ENCODE data around the gene SH2D5. TPM values are rescaled to one million over a fixed set of nuclear protein-coding genes. Genes with fewer than 3 reads are reported as not detected.

The SH2D5 gene
- total and polyA plus RNA-seq, 2 donors (not counting 3 experiments of a cell fraction or from before 2014, with no cell fraction given): 0.23 to 1.0 TPM

- CTCF ChIA-PET: interaction anchor here (2.9 kb wide), 1 partner anchor 504 kb away, joined by 22 read pairs; no protein-coding TSS in a partner anchor
- FAIRE-seq: no peak
- no peak overlapping the region for H3K4me3 ChIP-seq (replicated peaks in 1 of 3; ENCODE audit: insufficient read depth in 1 of 3, low read depth in 1 of 3, low read length in 3 of 3)
- DNase-seq (ENCODE audit: low read depth, low spot score): no peak
- dilution Hi-C loops (cut with MboI; ENCODE audit: extremely low pct_ligation_motif_present, low sequenced_read_pairs) (no loop called here), intact Hi-C loops (cut with micrococcal nuclease) (loop anchor here (10.0 kb wide), 1 partner anchor 383 kb away; no protein-coding TSS in a partner anchor)
- TF ChIP-seq MYC (IDR thresholded peaks at IDR 0.05; ENCODE audit: low read depth, low read length): no peak
- TF ChIP-seq POLR2A (IDR thresholded peaks at IDR 0.05; ENCODE audit: low read depth, low read length): no peak
- no peak for TF ChIP-seq EZH2 (IDR thresholded peaks at IDR 0.05; ENCODE audit: borderline replicate concordance, low read depth, low read length, severe bottlenecking)
- TF ChIP-seq GATA2 (IDR thresholded peaks at IDR 0.05; ENCODE audit: insufficient read depth, insufficient read length, low read depth, low read length): no peak
- TF ChIP-seq CTCF (IDR thresholded peaks at IDR 0.05; ENCODE audit: extremely low read depth in 1 of 2, insufficient read depth in 1 of 2, low read depth in 1 of 2, low read length in 2 of 2): no peak
- TF ChIP-seq JUN (IDR thresholded peaks at IDR 0.05; ENCODE audit: borderline replicate concordance, insufficient read depth, insufficient read length, low read depth): no peak
- no peak for TF ChIP-seq MAX (IDR thresholded peaks at IDR 0.05; ENCODE audit: insufficient read depth, insufficient read length)
- no peak for TF ChIP-seq FOS (IDR thresholded peaks at IDR 0.05; ENCODE audit: borderline replicate concordance, insufficient read depth, low read length)
- TF ChIP-seq POLR2AphosphoS5 (IDR thresholded peaks at IDR 0.05; ENCODE audit: insufficient read depth, low read depth, low read length): no peak
- H3K36me3 ChIP-seq (ENCODE audit: control insufficient read depth in 2 of 2, extremely low read depth in 1 of 2, insufficient read depth in 2 of 2, low read length in 2 of 2): no peaks in the 10 kb centered on the region
- H3K9ac ChIP-seq (replicated peaks; ENCODE audit: extremely low read depth, insufficient read depth, low read length): no peak overlapping the region
- no peaks in the 10 kb centered on the region for H4K20me1 ChIP-seq (replicated peaks; ENCODE audit: control insufficient read depth, extremely low read depth, insufficient read depth, low read length)
- no peak overlapping the region for H3K4me2 ChIP-seq (ENCODE audit: insufficient read depth, low read length)
- H3K4me1 ChIP-seq (ENCODE audit: control insufficient read depth, extremely low read depth, insufficient read depth, low read length): peaks cover under 1% of the 10 kb centered on the region
- no TSS peak for BruUV-seq (replicated peaks)
- H3K9me1 ChIP-seq (replicated peaks; ENCODE audit: control insufficient read depth, extremely low read depth, insufficient read depth, low read length): no peaks in the 10 kb centered on the region
- POLR2A ChIA-PET: no interaction called here
- H3K9me3 ChIP-seq (replicated peaks; ENCODE audit: control insufficient read depth, insufficient read depth, low read length): no peaks in the 10 kb centered on the region
- no peaks in the 10 kb centered on the region for H3K27me3 ChIP-seq (ENCODE audit: control insufficient read depth in 2 of 2, insufficient read depth in 2 of 2, low read length in 2 of 2)
- no peak overlapping the region for H2AFZ ChIP-seq (ENCODE audit: low read depth, low read length)
- H3K27ac ChIP-seq (ENCODE audit: insufficient read depth, low read depth, low read length): no peak overlapping the region
- H3K79me2 ChIP-seq (ENCODE audit: control insufficient read depth, insufficient read depth, low read length): no peaks in the 10 kb centered on the region
Observed at GRCh38 chr1:20691872-20692271, 40.6 kb downstream of the SH2D5 start.

All from endothelial cell of umbilical vein (primary cell).